SK-N-SH (cell line): ENCODE data around the gene ATAD3B.
"Not testable (repeated sequence)": the region's sequence is repeated elsewhere in the genome, so short reads cannot be mapped to it uniquely, and the experiment has no call there.

ENCODE experiments used
- CHD2 ChIP-seq: fragments of 150-350 bp; IDR thresholded peaks from 2 replicates; pipeline ENCODE4 v1.6.1; 2018; ENCODE audit warnings: low read length; ENCODE audit not compliant: partially characterized antibody
- CTCF ChIP-seq: fragments of 200-600 bp; sonication (generic); IDR thresholded peaks from 2 replicates; pipeline ENCODE4 v1.6.1; 2017; ENCODE audit warnings: antibody characterized with exemption, mild to moderate bottlenecking, moderate library complexity
- FOXJ3 ChIP-seq: sonication (generic); formaldehyde crosslinking; IDR thresholded peaks from 2 replicates; pipeline ENCODE4 v1.5.1; 2020; ENCODE audit warnings: mild to moderate bottlenecking, missing genetic modification reagents
- FOXM1 ChIP-seq: IDR thresholded peaks from 2 replicates; pipeline ENCODE4 v1.4.0; 2012; ENCODE audit warnings: low read depth, mild to moderate bottlenecking
- POLR2AphosphoS5 ChIP-seq: IDR thresholded peaks from 2 replicates; pipeline ENCODE4 v1.6.1; 2012; ENCODE audit warnings: low read depth, low read length
- RAD21 ChIP-seq: IDR thresholded peaks from 2 replicates; pipeline ENCODE4 v1.6.1; 2012; ENCODE audit warnings: mild to moderate bottlenecking, low read length
- TCF12 ChIP-seq: IDR thresholded peaks from 2 replicates; pipeline ENCODE4 v1.4.0; 2012
- TF ChIP-seq, protein P1 (sequence below): IDR thresholded peaks from 2 replicates; pipeline ENCODE4 v1.4.0; 2012; ENCODE audit warnings: low read depth, borderline replicate concordance

DNA sequence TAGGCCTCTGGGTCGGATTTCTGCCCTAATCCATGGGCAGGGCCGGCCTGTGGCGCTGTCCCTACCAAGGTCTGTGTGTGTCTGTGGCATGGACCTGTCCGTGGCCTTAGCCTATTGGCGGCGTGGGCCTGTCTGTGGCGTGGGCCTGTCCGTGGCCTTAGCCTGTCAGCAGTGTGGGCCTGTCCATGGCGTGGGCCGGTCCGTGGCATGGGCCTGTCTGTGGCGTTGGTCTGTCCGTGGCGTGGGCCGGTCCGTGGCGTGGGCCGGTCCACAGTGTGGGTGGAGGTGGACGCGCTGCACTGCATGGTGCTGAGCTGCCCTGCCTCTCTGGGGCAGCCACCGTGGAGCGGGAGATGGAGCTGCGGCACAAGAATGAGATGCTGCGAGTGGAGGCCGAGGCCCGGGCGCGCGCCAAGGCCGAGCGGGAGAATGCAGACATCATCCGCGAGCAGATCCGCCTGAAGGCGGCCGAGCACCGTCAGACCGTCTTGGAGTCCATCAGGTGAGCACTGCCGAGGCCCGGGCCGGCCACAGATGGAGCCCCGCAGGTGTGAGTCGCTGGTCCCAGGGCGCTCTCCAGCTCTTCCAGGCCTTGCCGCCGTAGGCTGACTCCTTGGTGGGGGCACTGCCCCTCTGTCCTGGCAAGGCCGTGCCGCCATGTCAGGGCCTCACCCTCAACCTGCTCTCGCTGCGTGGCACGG lies 48.4 kb downstream of the ATAD3B start:
- not testable (repeated sequence) for TF ChIP-seq FOXM1; FOXJ3 (CRISPR knock-in tag); POLR2AphosphoS5; CTCF; CHD2; TCF12; RAD21
- TF ChIP-seq, protein P1, sequence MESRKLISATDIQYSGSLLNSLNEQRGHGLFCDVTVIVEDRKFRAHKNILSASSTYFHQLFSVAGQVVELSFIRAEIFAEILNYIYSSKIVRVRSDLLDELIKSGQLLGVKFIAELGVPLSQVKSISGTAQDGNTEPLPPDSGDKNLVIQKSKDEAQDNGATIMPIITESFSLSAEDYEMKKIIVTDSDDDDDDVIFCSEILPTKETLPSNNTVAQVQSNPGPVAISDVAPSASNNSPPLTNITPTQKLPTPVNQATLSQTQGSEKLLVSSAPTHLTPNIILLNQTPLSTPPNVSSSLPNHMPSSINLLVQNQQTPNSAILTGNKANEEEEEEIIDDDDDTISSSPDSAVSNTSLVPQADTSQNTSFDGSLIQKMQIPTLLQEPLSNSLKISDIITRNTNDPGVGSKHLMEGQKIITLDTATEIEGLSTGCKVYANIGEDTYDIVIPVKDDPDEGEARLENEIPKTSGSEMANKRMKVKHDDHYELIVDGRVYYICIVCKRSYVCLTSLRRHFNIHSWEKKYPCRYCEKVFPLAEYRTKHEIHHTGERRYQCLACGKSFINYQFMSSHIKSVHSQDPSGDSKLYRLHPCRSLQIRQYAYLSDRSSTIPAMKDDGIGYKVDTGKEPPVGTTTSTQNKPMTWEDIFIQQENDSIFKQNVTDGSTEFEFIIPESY: not testable (repeated sequence)
